Activated T-helper 1 cell treated with Interleukin-2 at 50 U/mL for 16 hours (primary cell): ENCODE results near the gene EIF2AK3.
"Not testable (repeated sequence)": the region's sequence is repeated elsewhere in the genome, so short reads cannot be mapped to it uniquely, and the experiment has no call there.

Experiments used
- DNase-seq: peaks from one replicate; pipeline ENCODE4 v3.0.0-alpha.2; 2020; ENCODE audit warnings: low read depth

Gene EIF2AK3

DNA sequence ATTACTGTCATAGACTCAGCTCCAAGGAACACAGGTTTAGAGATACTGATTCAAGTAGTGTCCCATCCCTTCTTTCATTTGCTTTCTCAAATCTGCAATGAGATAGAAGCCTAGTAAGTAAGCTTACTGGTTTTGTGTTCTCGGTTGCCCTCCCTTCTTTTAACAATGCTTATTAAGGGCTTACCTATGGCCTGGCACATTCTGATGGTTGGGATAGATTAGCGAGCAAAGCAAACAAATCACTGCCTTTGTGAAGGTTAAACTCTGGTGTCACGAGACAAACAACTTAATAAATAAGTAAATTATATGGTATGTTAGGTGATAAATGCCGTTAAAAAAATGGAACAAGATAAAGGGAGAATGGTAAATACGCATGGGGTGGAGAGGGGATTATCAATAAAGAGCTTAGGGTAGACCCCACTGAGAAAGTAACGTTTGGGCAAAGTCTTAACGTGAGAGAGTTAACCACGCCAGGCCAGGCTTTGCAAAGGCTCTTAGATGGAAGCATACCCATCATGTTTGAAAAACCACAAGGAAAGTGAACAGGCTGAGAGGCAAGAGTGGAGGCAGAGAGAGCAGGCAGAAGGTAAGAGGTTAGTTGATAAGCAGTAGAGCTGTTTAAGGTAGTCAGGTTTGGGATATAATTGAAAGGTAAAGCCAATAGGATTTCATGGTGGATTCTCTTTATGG is 31.0 kb downstream of the EIF2AK3 start:
- no peak for DNase-seq

DNA sequence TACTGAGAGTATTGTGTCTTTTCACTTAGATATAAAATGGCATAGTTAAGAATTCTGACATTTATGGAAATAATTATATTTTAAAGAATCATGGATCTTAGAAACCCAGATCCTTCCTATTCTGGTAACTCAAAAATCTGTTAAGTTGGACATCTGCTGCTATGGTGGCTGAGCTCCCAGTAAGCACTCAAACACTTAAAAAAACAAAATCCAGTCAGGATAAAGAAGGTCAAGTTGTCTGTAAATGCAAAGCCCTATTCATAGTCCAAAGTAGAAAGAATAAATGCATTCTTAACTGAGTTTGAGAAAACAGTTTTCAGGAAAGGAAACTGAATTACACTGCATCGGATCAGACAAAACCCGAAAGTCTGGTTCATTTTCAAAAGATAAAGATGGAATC is 35.6 kb downstream of the EIF2AK3 start:
- DNase-seq, result no peak

- no peak for DNase-seq
Observed at GRCh38 chr2:88590998-88591613, 36.2 kb downstream of the EIF2AK3 start.

DNA sequence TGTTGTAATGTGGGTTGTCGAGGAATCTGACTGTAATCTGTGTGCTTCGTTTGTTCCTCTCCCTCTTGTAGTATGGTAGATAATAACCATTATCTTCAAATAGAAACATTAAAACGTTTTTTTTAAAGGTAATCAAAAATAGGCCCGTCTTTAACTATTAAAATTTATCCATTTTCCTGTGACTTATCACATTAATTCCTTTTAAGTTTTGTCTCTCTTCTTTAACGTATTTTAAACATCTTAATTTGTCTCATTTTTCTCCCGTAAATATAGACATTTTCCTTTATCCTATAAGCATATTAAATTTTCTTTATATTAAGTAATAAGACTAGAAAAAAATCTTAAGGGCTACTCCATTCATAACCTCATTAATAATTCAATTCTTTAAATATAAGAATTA is 41.3 kb downstream of the EIF2AK3 start:
- DNase-seq, result no peak

GRCh38 chr2:88582030-88582429 is 45.2 kb downstream of the EIF2AK3 start:
- DNase-seq, result no peak

GRCh38 chr2:88580088-88580487 is 47.2 kb downstream of the EIF2AK3 start:
- DNase-seq, result no peak

DNA sequence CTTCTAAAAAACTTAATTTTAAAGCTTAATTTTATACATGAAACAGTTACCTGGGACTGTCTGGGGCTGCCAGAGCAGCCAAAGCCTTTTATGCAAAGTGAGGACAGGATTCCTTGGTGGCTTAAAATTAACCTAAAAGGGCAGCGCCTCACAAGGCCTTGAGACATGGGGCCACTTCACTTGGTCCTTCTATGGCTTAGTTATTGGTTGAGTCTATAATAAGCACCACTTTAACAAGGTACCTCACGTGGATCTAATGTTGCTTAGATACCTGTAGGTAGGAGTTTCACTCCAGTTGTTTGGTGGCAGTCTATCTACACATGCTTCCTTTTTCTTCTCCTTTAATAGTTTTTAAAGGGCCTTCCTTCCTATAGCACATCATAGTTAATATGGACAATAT is 51.6 kb downstream of the EIF2AK3 start:
- DNase-seq, result no peak

- no peak for DNase-seq
Observed at GRCh38 chr2:88575051-88575450, 52.2 kb downstream of the EIF2AK3 start.

DNA sequence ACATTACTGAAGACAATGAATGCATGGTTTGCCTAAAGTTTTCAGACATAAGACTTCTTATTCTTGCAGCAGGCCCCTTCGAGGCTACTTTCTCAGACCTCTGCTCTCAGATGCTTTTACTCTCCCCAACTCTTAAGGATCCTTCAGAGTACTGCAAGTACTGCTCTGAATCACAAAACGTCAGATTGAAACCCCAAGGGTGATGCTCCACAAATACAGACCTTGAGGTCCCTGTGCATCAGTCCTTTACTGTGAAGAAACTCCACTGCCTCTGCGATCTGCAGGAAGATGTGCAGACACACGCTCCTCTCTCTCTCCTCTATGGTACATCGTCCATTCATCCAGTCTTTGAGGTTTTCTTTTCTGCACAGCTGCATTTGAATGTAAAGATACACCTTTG is 52.8 kb downstream of the EIF2AK3 start:
- DNase-seq, result no peak

- no peak for DNase-seq
Observed at GRCh38 chr2:88568179-88568578, 59.1 kb downstream of the EIF2AK3 start.

DNA sequence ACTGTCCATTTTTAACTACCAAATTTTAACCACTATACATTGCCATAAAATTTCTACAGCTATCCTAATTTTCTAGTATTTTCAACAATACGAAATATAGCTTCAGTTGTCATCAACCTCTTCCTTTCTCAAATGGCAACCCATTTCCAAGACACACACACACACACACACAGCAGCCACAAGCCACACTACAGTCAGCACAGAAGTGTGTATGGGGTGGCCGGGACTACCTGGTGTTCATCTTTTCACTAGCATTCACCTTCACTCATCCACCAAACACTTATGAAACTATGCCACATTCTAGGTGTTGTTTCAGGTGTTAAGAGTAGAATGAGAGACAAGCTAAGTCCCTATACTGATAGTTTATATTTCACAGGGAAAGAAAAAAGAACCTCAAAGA is 62.9 kb downstream of the EIF2AK3 start:
- DNase-seq, result no peak

DNA sequence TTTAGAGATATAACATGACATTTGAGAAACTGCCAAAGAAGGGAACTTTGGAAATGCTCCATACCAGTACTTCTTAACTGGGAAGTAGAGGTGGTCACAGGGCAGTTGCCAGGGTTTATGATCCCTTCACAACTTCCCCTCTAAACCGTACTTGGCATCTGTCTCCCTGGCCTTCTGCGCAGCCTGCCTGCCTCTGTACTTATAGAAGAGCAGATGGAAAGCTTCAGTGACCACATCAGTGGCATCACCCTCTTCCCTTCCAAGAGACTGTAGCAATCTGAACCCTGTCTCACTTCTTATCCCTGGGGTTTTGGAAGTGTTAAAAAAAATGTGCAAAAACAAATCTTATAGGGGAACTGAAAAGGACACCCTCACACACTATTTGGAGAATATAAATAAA is 64.1 kb downstream of the EIF2AK3 start:
- no peak for DNase-seq

DNA sequence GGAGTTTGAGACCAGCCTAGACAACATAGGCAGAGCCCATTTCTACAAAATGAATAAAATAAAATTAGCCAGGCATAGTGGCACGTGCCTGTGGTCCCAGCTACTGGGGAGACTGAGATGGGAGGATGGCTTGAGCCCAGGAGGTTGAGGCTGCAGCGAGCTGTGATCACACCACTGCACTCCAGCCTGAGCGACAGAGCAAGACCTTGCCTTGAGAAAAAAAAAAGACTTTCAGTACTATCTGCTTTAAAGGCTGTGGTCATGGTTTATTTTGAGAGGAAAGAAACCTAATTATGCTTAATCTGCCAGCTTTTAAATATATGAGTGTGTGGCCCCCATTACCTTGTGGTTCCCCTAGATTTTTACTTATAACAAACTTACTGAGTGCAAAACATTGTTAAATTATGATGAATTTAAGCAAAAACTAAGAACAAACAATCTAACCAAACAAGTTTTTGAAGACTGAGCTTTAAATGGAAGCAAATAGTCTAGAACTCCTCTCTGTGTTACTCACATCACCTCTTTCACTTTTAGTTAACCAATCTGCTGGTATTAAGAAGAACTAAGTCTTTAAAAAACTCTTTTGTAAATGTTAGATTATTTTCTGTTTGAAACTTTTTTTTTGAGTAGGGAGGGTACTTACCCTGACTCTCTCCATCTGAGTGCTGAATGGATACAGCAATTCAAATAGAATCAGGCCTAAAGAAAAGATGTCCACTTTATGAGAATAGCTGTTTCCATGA is 65.4 kb downstream of the EIF2AK3 start:
- no peak for DNase-seq

- no peak for DNase-seq
Observed at GRCh38 chr2:88560619-88561307, 66.5 kb downstream of the EIF2AK3 start.

DNA sequence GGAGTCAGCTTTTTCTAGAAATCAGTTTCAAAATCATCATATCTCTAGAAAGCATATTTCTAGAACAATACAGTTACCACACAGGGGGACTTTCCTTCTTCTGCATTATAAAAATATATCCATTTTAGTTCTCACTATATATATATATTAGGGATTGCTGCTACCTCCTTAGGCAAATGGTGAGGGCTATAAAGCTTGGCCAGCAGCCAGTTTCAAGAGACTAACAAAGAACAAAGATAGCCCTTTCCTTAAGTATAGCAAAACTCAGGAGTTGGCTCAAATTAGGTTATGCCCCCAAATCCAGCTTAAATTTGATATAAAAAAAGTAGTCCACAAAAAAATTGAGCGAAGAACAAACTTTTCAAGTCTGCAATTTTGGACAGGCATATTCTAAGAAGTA is 70.0 kb downstream of the EIF2AK3 start:
- no peak for DNase-seq

DNA sequence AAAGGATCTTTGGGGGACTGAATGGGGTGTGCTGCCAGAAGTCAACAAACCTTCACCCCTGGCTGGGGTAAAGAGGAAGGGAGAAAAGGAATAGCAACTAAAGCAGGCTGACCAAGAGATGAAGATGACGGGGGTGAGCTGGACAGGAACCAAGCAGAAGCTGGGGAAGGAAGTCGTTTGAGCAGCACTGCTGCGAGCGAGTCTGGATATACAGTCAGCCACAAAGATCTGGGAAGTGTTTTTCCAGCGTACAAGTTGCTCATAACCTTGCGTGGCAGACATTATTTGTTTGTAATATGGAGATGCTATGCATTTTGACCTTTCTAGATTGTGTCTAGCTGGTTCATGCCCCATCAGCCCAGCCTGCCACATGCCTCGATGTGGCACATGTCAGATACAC is 71.2 kb downstream of the EIF2AK3 start:
- DNase-seq, result no peak

DNA sequence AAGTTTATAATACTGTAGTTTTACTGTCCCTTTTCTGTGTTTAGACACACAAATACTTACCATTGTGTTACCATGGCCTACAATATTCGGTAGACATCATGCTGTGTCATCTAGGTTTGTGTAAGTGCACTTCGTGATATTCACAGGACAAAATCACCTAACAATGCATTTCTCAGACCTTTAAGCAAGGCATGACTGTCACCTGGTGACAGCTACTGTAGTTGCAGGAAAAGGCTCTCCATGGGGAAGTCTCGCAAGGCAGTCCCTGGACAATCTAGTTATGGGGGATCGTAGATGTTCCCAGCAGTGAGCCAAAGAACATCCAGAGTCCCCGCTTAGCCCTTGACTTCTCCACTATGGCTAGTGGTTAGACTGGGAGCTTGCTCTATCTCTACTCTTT is 73.1 kb downstream of the EIF2AK3 start:
- no peak for DNase-seq

GRCh38 chr2:88549616-88550292 is 77.5 kb downstream of the EIF2AK3 start:
- no peak for DNase-seq

DNA sequence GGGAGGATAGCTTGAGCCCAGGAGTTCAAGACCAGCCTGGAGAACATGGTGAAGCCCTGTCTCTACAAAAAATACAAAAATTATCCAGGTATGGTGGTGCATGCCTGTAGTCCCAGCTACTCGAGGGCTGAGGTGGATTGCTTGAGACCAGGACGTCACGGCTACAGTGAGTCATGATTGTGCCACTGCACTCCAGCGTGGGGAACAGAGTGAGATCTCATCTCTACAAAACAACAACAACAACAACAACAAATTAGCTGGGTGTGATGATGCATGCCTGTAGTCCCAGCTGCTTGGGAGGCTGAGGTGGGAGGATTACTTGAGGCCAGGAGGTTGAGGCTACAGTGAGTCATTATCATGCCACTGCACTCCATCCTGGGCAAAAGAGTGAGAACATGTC is 81.0 kb downstream of the EIF2AK3 start:
- DNase-seq, result not testable (repeated sequence)

DNA sequence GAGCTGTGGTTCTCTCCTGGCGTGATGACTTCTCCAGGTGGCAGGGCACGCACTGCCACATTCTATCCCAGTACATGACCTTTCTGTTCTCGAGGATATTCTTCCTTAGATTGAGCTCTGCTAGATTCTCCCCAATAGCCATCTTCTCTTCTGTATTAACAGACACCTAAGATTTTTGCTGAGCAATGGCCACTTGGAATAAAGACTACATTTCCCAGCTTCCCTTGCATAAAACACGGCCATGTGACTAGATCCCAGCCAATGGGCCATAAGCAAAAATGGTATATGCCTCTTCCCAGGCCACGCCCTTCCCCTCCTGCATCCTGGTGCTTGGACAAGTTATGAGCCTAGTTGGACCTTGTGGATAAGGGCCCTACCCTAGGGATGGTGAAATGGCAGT is 82.1 kb downstream of the EIF2AK3 start:
- no peak for DNase-seq

GRCh38 chr2:88543541-88544057 is 83.7 kb downstream of the EIF2AK3 start:
- DNase-seq, result no peak

DNA sequence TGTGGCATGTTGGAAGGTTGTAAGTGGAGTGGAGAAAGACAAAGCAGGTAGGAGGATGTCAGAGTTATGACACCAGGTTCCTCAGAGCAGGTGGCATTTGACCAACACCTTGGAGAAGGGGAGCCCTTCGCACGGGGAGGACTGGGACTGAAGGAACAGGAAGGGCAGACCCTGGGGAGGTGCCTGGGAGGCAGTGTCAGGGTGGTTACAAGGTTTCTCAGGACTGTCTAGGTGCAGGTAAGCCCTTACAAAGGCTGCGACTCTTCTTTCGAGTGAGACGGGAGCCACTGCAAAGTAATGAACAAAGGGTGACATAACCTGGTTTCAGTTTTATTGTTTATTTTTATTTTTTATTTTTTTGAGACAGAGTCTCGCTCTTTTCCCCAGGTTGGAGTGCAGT is 84.6 kb downstream of the EIF2AK3 start:
- no peak for DNase-seq
